GM21529 (cell line): ENCODE measurements around the gene SLC39A5.

ENCODE experiments used
- ATAC-seq: cut with Tn5 transposase; IDR thresholded peaks from one replicate; pipeline ENCODE4 v1.9.1; 2021; ENCODE audit not compliant: unreplicated experiment

SLC39A5 gene

DNA sequence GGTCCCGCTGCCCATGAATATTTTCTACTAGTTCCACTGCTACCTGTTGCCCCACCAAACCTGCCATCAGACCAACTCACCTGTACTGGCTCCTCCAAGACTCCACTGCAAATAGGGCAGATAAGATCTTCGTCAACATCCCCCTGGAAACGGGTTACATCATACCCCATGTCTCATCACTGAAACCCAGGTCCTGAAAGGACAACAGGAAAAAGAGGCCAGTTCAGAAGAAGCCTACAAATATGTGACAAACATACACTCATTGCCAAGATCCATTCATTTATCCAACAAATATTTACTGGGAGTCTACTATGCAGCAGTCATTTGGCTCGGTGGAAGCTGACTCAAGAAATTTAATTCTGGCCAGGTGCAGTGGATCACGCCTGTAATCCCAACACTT is 16.0 kb upstream of the SLC39A5 start:
- ATAC-seq: no peak

- no peak for ATAC-seq
These were observed 13.4 kb upstream of the SLC39A5 start for GRCh38 chr12:56216461-56216860.

DNA sequence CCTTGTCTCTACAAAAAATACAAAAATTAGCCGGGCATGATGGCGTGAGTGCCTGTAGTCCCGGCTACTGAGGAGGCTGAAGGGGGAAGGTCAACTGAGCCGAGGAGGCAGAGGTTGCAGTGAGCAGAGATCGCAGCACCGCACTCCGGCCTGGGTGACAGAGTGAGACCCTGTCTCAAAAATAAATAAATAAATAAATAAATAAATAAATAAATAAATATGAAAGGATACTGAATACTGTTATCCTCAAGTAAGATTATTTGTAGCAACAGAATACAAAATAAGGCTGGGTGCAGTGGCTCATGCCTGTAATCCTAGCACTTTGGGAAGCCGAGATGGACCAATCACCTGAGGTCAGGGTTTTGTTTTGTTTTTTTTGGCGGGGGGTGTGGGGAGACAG is 10.0 kb upstream of the SLC39A5 start:
- no peak for ATAC-seq

GRCh38 chr12:56220611-56221231 is 9.1 kb upstream of the SLC39A5 start:
- no peak for ATAC-seq

DNA sequence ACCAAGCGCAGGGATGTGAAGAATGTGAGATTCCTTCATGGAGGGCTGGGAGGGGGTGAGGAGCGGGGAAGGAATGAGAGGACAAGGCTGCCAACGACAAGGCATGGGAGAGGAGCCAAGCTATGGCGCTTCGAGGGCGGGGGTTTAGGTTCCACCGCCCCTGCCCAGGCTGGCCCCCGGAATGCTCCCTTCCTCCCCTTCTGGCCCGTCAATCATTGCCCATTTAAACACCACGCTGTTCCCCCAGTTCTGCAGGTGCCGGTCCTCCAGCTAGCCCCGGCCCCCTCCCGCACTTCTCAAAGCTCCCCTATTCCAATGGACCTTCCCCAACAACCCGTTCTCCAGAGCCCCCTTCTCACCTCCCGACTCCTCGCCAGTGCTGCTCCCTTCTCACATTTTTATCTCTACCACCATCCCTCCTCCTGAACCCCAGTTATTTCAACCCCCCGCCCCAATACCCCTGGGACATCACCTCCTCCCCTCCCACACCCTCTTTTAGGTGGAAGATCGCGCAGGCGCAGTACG is 8.6 kb upstream of the SLC39A5 start:
- peak; percentile 25 for ATAC-seq

GRCh38 chr12:56221757-56222530 is 7.9 kb upstream of the SLC39A5 start, which contains the start of gene RNF41:
TSS of gene RNF41 (minus strand) at chr12:56221922. CDS start at chr12:56214047, 7,875 bp downstream.
- peak; percentile 82 for ATAC-seq

DNA sequence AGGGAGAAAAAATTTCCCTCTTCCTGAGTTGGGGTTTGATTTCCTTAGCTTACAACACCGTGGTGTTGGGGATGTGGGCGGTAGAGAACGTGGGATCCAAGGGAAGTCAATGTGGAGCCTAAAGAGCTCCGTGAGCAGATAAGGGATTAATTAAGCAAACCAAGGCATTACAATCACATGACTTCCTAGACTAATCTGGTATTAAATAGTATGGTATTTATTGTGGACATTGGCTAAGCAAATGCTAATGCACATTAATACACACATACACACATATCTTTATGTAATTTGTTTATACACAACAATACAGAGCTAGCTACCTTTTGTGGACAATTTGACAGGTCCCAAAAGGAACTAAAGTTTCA is 7.3 kb upstream of the SLC39A5 start:
- ATAC-seq: no peak

GRCh38 chr12:56223571-56224101 is 6.2 kb upstream of the SLC39A5 start:
- no peak for ATAC-seq

- ATAC-seq: peak; percentile 73
These were observed 5.6 kb upstream of the SLC39A5 start, which contains the start of gene NABP2 for GRCh38 chr12:56224102-56224701. TSS of gene NABP2 (plus strand) at chr12:56224342. CDS start at chr12:56224857, 515 bp downstream.

DNA sequence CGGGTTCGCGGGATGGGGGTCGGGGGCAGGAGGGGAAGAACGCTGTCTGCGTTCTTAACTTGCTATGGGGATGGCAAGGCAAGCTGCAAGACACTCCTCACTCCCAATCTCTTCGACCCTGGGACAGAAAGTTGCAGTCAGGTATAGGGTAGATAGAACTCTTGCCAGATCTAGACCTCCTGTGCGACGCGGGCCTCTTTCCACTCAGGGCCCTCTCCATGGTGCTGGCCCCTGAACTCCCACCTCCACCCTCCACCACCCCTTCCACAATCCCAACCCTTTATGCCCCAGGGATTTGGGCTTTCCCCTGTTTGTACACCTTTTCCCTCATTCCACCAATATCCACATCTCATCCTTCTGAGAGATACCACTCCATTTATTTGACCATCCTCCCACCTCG is 4.9 kb upstream of the SLC39A5 start:
- no peak for ATAC-seq

- ATAC-seq: no peak
These were observed 769 bp upstream of the SLC39A5 start for GRCh38 chr12:56229082-56229481.

GRCh38 chr12:56230432-56231183 is 757 bp downstream of the SLC39A5 start:
- ATAC-seq: no peak

DNA sequence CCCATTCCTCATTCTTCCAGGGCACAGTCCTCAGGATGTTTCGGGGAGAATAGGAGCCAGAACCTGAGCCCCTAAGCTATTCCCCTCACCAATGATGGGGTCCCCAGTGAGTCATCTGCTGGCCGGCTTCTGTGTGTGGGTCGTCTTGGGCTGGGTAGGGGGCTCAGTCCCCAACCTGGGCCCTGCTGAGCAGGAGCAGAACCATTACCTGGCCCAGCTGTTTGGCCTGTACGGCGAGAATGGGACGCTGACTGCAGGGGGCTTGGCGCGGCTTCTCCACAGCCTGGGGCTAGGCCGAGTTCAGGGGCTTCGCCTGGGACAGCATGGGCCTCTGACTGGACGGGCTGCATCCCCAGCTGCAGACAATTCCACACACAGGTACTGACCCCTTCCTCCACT is 1.3 kb downstream of the SLC39A5 start:
- ATAC-seq: no peak

- ATAC-seq: no peak
These were observed 5.0 kb downstream of the SLC39A5 start for GRCh38 chr12:56234746-56235436.

- ATAC-seq: no peak
These were observed 6.2 kb downstream of the SLC39A5 start for GRCh38 chr12:56236091-56236490.

GRCh38 chr12:56236985-56237384 is 7.1 kb downstream of the SLC39A5 start:
- no peak for ATAC-seq

- no peak for ATAC-seq
These were observed 7.7 kb downstream of the SLC39A5 start for GRCh38 chr12:56237552-56237951.

DNA sequence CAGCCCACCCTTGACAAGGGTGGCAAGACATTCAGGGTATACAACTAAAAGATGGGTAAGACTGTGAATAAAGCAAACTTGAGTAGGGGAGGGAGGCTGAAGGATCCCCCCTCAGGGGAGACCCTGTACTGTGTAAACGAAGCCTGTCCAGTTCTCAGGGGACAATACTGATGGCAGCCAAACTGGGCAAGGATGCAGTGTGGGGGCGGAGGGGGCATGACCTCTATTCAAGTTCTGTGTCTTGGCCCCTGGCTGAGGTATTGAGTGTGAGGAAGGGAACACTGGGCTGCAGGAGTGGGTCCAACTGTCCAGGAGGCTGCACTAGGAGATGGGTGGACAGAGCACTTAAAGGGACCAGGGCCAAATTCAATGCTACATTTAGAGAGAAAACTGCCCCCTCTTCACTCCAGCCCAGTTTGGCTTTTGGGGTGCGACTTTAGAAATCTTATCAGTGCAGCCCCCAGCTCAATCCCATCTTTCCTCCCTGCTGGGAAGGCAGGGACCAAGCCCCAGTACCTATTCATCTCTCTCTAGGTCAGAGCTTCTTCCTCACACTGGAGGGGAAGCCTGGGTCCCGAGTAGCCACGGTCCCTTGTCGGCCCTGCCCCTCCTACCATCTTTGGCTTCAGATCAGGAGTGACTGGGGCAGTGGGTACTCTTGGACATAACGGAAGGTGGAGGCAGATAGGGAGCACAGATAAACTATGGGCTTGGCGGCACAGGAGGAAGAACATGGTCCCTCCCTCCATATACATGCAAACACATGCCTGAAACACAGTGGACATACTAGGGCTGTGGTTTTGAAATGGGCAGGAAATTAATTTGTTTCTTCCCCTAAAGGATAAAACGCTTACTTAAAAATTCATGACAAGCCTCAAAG is 11.8 kb downstream of the SLC39A5 start:
- ATAC-seq: no peak

DNA sequence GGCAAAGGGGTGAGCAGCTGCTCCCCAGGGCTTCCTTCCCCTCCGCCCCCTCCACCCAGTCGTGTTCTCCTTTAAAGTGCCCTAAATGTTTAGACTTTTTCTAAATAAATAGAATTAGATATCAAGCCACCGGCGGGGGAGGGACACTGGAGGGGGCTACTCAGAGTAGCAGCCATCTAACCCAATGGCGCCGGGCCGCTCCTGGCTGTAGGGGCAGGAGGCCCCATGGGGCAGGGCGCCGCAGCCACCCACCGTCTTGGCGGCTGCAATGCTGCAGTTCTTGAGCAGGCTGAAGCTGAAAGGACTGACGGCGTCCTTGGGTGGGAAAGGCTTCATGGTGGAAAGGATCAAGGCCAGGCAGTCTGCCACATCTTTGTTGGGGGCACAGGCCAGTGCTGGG is 13.1 kb downstream of the SLC39A5 start:
- ATAC-seq: no peak
